Neural cell (in vitro differentiated cells): ENCODE data around the gene ETFB.

Experiments
- EP300 ChIP-seq: fragments of 450-650 bp; conservative IDR thresholded peaks from 2 replicates; pipeline ENCODE4 v1.6.1; 2014; ENCODE audit warnings: antibody characterized with exemption, mild to moderate bottlenecking, moderate library complexity; ENCODE audit not compliant: poor library complexity, severe bottlenecking
- EZH2 ChIP-seq: fragments of 200-600, 300-800 bp; shearing (Covaris generic), sonication (generic); IDR thresholded peaks from 2 replicates; pipeline ENCODE4 v1.6.1; 2014; ENCODE audit warnings: antibody characterized with exemption, low read length, borderline replicate concordance, mild to moderate bottlenecking; ENCODE audit not compliant: insufficient read depth, poor library complexity, severe bottlenecking
- POLR2AphosphoS5 ChIP-seq: IDR thresholded peaks from 2 replicates; pipeline ENCODE4 v1.6.1; 2012
- RAD21 ChIP-seq: fragments of 450-650 bp; conservative IDR thresholded peaks from 2 replicates; pipeline ENCODE4 v1.6.1; 2014; ENCODE audit warnings: antibody characterized with exemption, mild to moderate bottlenecking, moderate library complexity
- TF ChIP-seq, protein P1 (sequence below): fragments of 450-650 bp; IDR thresholded peaks from 2 replicates; pipeline ENCODE4 v1.5.1; 2014; ENCODE audit warnings: antibody characterized with exemption, mild to moderate bottlenecking, moderate library complexity; ENCODE audit not compliant: poor library complexity, severe bottlenecking

DNA sequence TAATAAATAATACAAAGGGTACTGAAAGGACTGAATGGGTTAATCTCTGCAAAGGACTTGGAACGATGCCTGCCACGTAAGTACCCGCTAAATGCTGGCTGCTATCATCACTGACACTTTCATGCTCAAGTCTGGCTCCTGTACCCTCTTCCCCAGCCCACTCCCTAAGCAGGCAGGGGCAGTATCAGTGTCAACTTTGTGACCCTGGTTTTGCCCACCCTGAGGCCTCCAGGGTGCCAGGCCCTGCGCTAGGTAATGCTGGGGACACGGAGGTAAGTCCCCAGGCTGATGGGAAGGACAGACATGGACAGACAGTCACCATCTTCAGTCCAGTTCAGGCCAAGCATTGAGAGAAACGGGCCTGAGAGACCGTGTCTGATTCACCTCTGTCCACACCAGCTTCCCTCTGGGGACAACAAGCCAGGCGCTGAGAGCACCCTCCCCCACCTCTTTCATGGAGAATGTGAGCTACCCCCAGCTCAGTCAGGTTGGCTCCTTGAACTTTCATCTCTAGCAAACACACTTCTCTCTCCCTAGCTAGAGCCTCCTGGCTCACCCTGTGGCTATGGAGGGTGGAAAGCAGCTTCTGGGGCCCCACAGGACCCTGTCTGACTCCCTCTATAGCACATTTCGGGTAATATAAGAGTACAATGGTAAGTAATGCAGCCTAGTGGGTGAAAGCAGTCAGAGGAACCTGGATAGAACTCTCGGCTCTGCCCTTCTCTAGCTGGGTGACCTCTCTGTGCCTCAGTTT lies 800 bp downstream of the ETFB start:
- TF ChIP-seq, protein P1, sequence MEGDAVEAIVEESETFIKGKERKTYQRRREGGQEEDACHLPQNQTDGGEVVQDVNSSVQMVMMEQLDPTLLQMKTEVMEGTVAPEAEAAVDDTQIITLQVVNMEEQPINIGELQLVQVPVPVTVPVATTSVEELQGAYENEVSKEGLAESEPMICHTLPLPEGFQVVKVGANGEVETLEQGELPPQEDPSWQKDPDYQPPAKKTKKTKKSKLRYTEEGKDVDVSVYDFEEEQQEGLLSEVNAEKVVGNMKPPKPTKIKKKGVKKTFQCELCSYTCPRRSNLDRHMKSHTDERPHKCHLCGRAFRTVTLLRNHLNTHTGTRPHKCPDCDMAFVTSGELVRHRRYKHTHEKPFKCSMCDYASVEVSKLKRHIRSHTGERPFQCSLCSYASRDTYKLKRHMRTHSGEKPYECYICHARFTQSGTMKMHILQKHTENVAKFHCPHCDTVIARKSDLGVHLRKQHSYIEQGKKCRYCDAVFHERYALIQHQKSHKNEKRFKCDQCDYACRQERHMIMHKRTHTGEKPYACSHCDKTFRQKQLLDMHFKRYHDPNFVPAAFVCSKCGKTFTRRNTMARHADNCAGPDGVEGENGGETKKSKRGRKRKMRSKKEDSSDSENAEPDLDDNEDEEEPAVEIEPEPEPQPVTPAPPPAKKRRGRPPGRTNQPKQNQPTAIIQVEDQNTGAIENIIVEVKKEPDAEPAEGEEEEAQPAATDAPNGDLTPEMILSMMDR: peak; percentile 18
- TF ChIP-seq POLR2AphosphoS5 (no peak), RAD21 (no peak), EZH2 (no peak), EP300 (no peak)
